Stomach (tissue), 4 donors: ENCODE data around the gene ARRDC5.

Source experiments
- POLR2A ChIP-seq, 4 donors: fragments of 450-650 bp; IDR thresholded peaks; one replicate each; pipeline ENCODE4 v1.6.1; 2016; ENCODE audit warnings: antibody characterized with exemption in 4 of 4, control low read depth in 2 of 4, mild to moderate bottlenecking in 1 of 4, moderate library complexity in 1 of 4
- TF ChIP-seq, protein P1 (sequence below), 7 experiments: fragments of 450-650 bp in 4 of 7; fragments of 200-600 bp in 3 of 7; sonication (generic) in 3 of 7; IDR thresholded peaks; one replicate each; pipeline ENCODE4 v1.5.1; 2016 to 2019; ENCODE audit warnings: antibody characterized with exemption in 7 of 7, control low read depth in 2 of 7, mild to moderate bottlenecking in 1 of 7

DNA sequence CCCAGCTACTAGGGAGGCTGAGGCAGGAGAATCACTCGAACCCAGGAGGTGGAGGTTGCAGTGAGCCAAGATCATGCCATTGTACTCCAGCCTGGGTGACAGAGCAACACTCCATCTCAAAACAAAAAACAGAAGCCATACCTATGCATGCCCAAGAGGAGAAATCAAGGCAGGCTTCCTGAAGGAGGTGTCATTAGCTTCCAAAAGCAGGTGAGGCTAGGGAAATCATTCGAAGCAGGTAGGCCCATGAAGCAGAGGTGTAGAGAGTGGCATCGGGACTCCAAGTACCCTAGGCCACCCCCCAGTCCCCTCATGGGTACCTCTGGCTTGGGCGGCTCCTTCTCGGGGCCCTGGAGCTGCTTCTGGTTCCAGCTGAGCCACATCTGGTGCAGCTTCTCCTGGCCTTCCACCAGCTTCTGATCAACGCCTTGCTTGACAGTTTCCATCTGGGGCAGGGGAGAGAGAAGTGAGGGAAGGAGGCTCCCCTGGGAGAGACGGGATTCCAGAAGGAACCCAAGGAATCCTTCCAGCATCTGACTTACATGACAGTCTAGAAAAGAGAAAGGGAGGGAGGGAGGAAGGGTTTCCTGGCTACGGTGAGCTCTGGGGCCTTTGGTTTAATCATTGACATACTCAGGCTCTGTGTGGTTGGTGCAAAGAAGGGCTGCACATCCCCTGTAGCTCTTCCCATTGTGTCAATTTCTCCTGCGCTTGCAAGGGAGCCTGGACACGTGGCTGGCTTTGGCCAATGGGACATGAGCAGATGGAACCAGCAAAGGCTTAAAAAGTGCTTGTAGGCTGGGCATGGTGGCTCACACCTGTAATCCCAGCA lies 58.1 kb downstream of the ARRDC5 start:
- TF ChIP-seq POLR2A (IDR thresholded peaks at IDR 0.05) = no peak
- TF ChIP-seq, protein P1, sequence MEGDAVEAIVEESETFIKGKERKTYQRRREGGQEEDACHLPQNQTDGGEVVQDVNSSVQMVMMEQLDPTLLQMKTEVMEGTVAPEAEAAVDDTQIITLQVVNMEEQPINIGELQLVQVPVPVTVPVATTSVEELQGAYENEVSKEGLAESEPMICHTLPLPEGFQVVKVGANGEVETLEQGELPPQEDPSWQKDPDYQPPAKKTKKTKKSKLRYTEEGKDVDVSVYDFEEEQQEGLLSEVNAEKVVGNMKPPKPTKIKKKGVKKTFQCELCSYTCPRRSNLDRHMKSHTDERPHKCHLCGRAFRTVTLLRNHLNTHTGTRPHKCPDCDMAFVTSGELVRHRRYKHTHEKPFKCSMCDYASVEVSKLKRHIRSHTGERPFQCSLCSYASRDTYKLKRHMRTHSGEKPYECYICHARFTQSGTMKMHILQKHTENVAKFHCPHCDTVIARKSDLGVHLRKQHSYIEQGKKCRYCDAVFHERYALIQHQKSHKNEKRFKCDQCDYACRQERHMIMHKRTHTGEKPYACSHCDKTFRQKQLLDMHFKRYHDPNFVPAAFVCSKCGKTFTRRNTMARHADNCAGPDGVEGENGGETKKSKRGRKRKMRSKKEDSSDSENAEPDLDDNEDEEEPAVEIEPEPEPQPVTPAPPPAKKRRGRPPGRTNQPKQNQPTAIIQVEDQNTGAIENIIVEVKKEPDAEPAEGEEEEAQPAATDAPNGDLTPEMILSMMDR (IDR thresholded peaks at IDR 0.05) = no peak
